Measurements from ENCODE around the gene KCNQ1.

KCNQ1 gene

DNA sequence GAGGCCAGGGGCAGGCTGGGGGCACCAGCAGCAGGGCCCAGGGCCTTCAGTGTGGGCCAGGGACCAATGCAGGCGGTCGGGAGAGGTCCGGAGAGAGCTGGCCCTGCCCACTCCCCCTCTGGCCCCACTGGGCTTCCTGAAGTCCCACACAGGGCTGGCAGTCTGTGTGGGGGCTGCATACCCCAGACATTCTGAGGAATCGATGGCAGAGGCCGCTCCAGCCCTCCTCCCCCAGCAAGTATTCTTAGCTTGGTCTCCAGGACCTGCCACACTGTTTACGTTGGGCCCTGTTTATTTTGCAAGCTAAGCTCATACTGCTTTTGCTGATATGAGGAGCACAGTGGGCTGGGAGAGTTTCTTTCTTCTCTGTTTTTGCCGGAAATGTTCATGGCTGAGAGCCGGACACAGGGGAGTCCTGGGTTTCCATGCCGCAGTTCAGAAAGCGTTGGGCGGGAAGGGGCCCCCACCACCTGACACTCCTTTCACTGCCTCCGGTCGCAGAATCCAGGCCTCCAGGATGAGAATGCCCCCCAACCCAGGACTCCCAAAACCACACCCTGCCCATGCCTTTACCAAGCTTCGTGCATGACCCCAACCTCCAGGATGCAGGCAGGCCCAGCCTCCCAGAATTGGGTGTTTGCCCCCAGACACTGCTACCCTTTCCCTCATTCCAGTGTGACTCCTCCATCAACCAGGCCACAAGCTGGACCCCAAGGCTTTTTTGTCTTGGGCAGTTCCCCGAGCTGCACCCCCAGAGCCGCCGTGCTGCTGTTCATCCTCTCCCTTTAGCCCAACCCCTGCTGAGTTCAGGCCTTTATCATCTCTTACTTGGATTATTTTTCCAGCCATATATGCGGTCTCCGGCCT, 336.8 kb downstream of the KCNQ1 start:
- no peak for DNase-seq (ENCODE audit: low read depth)
- TF ChIP-seq, protein P1, sequence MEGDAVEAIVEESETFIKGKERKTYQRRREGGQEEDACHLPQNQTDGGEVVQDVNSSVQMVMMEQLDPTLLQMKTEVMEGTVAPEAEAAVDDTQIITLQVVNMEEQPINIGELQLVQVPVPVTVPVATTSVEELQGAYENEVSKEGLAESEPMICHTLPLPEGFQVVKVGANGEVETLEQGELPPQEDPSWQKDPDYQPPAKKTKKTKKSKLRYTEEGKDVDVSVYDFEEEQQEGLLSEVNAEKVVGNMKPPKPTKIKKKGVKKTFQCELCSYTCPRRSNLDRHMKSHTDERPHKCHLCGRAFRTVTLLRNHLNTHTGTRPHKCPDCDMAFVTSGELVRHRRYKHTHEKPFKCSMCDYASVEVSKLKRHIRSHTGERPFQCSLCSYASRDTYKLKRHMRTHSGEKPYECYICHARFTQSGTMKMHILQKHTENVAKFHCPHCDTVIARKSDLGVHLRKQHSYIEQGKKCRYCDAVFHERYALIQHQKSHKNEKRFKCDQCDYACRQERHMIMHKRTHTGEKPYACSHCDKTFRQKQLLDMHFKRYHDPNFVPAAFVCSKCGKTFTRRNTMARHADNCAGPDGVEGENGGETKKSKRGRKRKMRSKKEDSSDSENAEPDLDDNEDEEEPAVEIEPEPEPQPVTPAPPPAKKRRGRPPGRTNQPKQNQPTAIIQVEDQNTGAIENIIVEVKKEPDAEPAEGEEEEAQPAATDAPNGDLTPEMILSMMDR (IDR thresholded peaks at IDR 0.05; ENCODE audit: low read depth, low read length, missing control alignments), result no peak
- no peak overlapping the region for H3K4me3 ChIP-seq (ENCODE audit: low read depth, low read length)
- in situ Hi-C loops (cut with HindIII; ENCODE audit: low sequenced_read_pairs), result loop anchor here (5.0 kb wide), 1 partner anchor 91 kb away; no protein-coding TSS in a partner anchor

DNA sequence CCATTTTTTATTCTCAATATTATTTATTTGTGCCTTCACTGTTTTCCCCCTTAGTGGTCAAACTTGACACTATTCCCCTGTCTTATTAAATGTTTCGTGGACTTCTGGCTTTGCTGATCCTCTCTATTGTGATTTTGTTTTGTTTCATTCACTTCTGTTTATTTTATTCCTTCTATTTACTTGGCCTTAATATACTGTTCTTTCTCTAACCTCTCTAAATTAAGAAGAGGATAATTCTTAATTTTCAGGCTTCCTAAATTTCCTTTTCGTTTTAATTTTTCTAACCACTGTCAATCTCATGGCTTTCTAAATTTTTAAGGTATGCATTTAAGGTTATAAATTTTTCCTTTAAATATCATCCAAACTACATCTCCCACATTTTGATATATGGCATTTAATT, 338.0 kb downstream of the KCNQ1 start:
- TF ChIP-seq, protein P1 (IDR thresholded peaks at IDR 0.05; ENCODE audit: low read depth, low read length, missing control alignments), result no peak
- no peak for DNase-seq (ENCODE audit: low read depth)

DNA sequence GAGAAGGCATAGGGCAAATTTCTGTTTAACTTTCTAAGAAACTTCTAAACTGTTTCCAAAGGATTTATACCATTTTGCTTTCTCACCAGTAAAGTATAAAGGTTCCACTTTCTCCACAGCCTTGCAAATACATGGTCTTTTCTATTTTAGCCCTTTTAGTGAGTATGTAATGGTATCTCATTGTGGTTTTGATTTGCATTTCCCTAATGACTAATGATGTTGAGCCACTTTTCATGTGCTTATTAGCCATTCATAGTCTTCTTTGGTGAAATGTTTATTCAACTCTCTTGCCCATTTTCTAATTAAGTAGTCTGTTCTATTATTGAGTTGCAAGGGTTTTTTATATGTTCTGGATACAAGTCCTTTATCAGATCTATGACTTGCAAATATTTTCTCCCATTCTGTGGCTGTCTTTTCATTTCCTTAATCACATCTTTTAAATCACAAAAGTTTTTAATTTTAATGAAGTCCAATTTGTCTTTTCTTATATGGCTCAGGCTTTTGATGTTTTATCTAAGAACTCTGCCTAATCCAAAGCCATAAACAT, 338.8 kb downstream of the KCNQ1 start:
- DNase-seq (ENCODE audit: low read depth), result no peak
- in situ Hi-C loops (cut with HindIII; ENCODE audit: low sequenced_read_pairs), result loop anchor here (5.0 kb wide), 1 partner anchor 89 kb away; no protein-coding TSS in a partner anchor
- TF ChIP-seq, protein P1 (IDR thresholded peaks at IDR 0.05; ENCODE audit: low read depth, low read length, missing control alignments), result no peak
- H3K4me3 ChIP-seq (ENCODE audit: low read depth, low read length), result no peak overlapping the region

More for the DNA sequence above, 338.0 kb downstream of the KCNQ1 start:
- in situ Hi-C loops (cut with HindIII; ENCODE audit: low sequenced_read_pairs), result loop anchor here (5.0 kb wide), 1 partner anchor 90 kb away; no protein-coding TSS in a partner anchor
- H3K4me3 ChIP-seq (ENCODE audit: low read depth, low read length), result no peak overlapping the region

DNA sequence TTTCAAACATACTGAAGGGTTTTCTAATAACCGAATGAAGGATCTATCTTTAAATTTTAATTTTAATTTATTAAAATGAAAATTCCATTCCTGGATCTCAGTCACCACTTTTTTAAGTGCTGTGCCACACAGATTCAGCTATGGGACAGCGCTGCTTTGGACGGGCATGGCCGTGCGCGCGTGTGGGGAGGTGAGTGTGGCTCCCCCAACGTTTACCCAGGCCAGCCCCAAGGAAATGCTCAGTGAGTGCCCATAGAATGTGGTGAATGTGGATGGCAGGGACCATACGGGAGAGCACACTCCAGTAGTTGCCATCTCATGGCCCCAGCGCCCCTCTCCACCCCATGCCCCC, 343.0 kb downstream of the KCNQ1 start:
- no peak overlapping the region for H3K4me3 ChIP-seq (ENCODE audit: low read depth, low read length)
- in situ Hi-C loops (cut with HindIII; ENCODE audit: low sequenced_read_pairs), result no loop called here
- TF ChIP-seq, protein P1 (IDR thresholded peaks at IDR 0.05; ENCODE audit: low read depth, low read length, missing control alignments), result no peak
- no peak for DNase-seq (ENCODE audit: low read depth)

DNA sequence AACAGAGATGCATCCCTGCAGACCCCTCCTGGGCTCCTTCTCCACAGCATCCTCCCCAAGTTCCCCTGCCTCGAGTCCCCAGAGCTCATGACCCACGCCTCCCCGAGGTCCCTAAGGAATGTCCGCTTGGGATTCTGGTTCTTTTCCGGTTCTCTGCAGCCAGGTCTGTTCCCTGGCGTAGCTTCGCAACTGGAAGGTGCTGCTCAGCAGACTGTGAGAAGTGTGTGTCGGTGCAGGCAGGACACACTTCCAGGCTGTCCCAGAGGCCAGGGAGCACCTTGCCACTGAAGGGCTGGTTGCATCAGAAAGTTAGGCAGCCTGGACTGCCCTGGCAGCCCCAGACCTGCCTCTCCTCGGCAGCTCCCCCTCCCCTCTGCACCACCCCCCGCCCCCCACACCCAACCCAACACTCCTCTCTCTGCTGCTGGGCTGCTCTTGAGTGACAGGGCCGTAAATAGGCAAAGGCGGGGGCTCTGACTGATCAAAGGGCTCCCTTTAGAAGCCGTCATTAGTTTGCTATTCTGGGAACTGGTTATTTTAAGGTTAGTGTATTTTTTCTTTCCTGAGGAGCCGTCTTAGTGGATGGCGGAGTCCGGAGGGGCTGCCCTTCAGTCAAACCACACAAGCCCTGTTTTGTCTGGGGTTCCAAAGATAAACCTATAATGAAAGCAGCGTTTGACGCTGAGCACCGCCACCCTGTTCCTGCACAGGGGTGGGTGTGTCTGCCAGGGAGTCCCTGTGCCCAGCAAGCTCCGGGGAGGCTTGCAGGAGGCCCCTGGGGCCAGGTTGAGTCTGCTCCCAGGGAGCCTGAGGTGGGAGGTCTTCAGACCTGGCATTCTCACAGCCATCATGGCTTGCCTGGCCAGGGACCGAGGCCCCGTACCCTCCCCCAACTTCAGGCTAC, 343.6 kb downstream of the KCNQ1 start:
- DNase-seq (ENCODE audit: low read depth), result no peak
- in situ Hi-C loops (cut with HindIII; ENCODE audit: low sequenced_read_pairs), result no loop called here
- TF ChIP-seq, protein P1 (IDR thresholded peaks at IDR 0.05; ENCODE audit: low read depth, low read length, missing control alignments), result no peak
- no peak overlapping the region for H3K4me3 ChIP-seq (ENCODE audit: low read depth, low read length)

DNA sequence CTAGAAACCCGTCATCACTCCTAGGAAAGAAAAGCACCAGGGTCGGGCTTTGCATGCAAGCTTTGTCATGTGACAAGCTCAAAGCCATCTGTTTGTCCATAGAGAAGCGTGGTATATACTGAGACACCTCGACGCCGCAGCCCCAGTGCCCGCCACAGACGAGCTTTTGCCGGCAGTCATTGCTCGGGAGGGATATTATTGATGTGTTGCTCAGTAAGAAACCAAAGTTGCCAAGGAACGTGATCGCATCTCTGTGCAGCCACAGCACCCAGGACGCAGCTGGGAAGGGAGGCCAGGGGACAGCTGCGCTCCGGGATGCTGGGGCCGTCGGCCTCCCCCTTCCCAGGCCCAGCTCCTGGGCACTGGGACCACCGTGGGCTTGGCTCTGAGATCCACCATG, 344.5 kb downstream of the KCNQ1 start:
- TF ChIP-seq, protein P1 (IDR thresholded peaks at IDR 0.05; ENCODE audit: low read depth, low read length, missing control alignments), result no peak
- DNase-seq (ENCODE audit: low read depth), result no peak
- in situ Hi-C loops (cut with HindIII; ENCODE audit: low sequenced_read_pairs), result no loop called here
- no peak overlapping the region for H3K4me3 ChIP-seq (ENCODE audit: low read depth, low read length)

All from astrocyte of the cerebellum (primary cell).